Thymus (tissue), 11 donors: Measurements from ENCODE around the gene ZNF367. TPM values are rescaled to one million over a fixed set of nuclear protein-coding genes. Genes with fewer than 3 reads are reported as not detected.
"Not testable (repeated sequence)": the region's sequence is repeated elsewhere in the genome, so short reads cannot be mapped to it uniquely, and the experiment has no call there.

Experiments used
- DNase-seq, 9 donors: peaks; one replicate each; pipeline ENCODE4 v3.0.0-alpha.2; 2013; ENCODE audit warnings: low spot score in 9 of 9, low read depth in 6 of 9, missing footprints in 1 of 9
- H3K27ac ChIP-seq, 2 donors: one replicate each; pipeline ENCODE4 v1.5.1; 2013; ENCODE audit warnings: control low read depth in 1 of 2, low read depth in 1 of 2, low read length in 1 of 2, mild to moderate bottlenecking in 1 of 2, moderate library complexity in 1 of 2
- H3K27me3 ChIP-seq, 2 donors: one replicate each; pipeline ENCODE4 v1.5.1; 2013; ENCODE audit warnings: low read length in 1 of 2; ENCODE audit not compliant: control insufficient read depth in 2 of 2, insufficient read depth in 1 of 2
- H3K36me3 ChIP-seq, 2 donors: one replicate each; pipeline ENCODE4 v1.5.1; 2013; ENCODE audit warnings: low read length in 1 of 2, mild to moderate bottlenecking in 1 of 2, moderate library complexity in 1 of 2; ENCODE audit not compliant: control insufficient read depth in 2 of 2, insufficient read depth in 2 of 2
- H3K4me1 ChIP-seq, 2 donors: one replicate each; pipeline ENCODE4 v1.5.1; 2013; ENCODE audit warnings: low read length in 2 of 2; ENCODE audit not compliant: control insufficient read depth in 2 of 2, insufficient read depth in 2 of 2
- H3K4me3 ChIP-seq, 2 donors: one replicate each; pipeline ENCODE4 v1.5.1; 2013; ENCODE audit warnings: low read length in 2 of 2, control low read depth in 1 of 2, mild to moderate bottlenecking in 1 of 2
- H3K9me3 ChIP-seq, 2 donors: one replicate each; pipeline ENCODE4 v1.5.1; 2013; ENCODE audit warnings: low read length in 1 of 2, mild to moderate bottlenecking in 1 of 2; ENCODE audit not compliant: control insufficient read depth in 2 of 2, insufficient read depth in 1 of 2
- WGBS: extraction: QIAGEN DNeasy Blood & Tissue Kit; methylation state at CpG from one replicate; pipeline ENCODE4 v1.1.7; 2013; 5-methylcytosine and 5-hydroxymethylcytosine counted together
- polyA plus RNA-seq: library from polyadenylated mRNA; stranded (reverse); fragments of 200-250 nt; gene quantifications from one replicate; pipeline ENCODE4 v1.2.3, GENCODE V29; 2013
- total RNA-seq: library from RNA; stranded (reverse); fragments of 120-200 nt; gene quantifications from one replicate; pipeline ENCODE4 v1.2.4, GENCODE V29; 2013
- donor health status: healthy.

ZNF367 gene
- total and polyA plus RNA-seq, 2 donors: 4.3 to 12.1 TPM

- DNase-seq: no peak
- WGBS: 98% methylated on average over 4 of the region's 4 CpGs
- Histone ChIP-seq H3K36me3 (peaks cover 0 to 12% of the 10 kb centered on the region in 2 donors), H3K9me3 (no peaks in the 10 kb centered on the region), H3K27me3 (peaks cover 0 to 14% of the 10 kb centered on the region in 2 donors), H3K27ac (no peak overlapping the region), H3K4me1 (peaks cover 0 to 5% of the 10 kb centered on the region in 2 donors), H3K4me3 (no peak overlapping the region)
Measured at GRCh38 chr9:96381696-96382095, 36.5 kb downstream of the ZNF367 start.

GRCh38 chr9:96381125-96381524, 37.0 kb downstream of the ZNF367 start:
- Histone ChIP-seq H3K9me3 (no peaks in the 10 kb centered on the region), H3K27me3 (peaks cover 0 to 14% of the 10 kb centered on the region in 2 donors), H3K4me1 (peaks cover 0 to 5% of the 10 kb centered on the region in 2 donors), H3K4me3 (no peak overlapping the region), H3K36me3 (peaks cover 0 to 9% of the 10 kb centered on the region in 2 donors), H3K27ac (no peak overlapping the region)
- 84% methylated on average over 4 of the region's 4 CpGs for WGBS
- no peak for DNase-seq

DNA sequence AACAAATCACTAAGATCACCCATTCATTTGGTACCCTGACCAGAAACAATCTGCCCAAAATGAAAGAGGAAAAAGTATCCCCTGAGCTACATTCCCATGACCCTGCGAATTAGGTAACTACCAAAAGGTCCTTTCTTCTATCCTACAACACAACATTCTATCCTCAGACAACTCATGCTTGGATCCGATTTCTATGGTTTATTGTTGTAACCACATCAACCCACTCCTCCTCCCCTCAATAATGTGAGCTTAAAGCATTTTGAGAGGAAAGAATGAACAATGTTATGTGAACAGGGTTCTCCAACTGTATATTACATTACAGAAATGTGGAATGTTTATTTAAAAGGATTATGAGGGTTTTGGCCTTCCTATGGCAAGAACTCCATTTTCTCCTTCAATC, 38.7 kb downstream of the ZNF367 start:
- no peaks in the 10 kb centered on the region for H3K9me3 ChIP-seq
- no peak overlapping the region for H3K4me3 ChIP-seq
- DNase-seq: no peak
- peaks cover 0 to 14% of the 10 kb centered on the region in 2 donors for H3K27me3 ChIP-seq
- H3K27ac ChIP-seq: no peak overlapping the region
- WGBS: 100% methylated on average over 2 of the region's 2 CpGs
- H3K4me1 ChIP-seq: peaks cover 0 to 5% of the 10 kb centered on the region in 2 donors
- H3K36me3 ChIP-seq: no peaks in the 10 kb centered on the region

DNA sequence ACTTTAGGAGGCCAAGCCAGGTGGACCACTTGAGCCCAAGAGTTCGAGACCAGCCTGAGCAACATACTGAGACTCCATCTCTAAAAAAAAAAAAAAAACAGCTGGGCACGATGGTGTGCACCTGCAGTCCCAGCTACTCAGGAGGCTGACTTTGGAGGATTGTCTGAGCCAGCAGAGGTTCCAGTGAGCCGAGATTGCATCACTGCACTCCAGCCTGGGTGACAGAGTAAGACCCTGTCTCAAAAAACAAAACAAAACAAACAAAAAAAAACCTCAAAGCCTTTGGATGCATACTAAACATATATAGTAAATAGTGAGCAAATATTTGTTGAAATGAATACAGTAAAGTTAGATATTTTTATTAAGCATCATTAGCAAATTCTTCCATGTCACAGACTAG, 40.0 kb downstream of the ZNF367 start:
- no peaks in the 10 kb centered on the region for H3K36me3 ChIP-seq
- no peak overlapping the region for H3K27ac ChIP-seq
- H3K9me3 ChIP-seq: no peaks in the 10 kb centered on the region
- DNase-seq: no peak
- peaks cover 0 to 5% of the 10 kb centered on the region in 2 donors for H3K4me1 ChIP-seq
- 96% methylated on average over 3 of the region's 3 CpGs for WGBS
- H3K4me3 ChIP-seq: no peak overlapping the region
- H3K27me3 ChIP-seq: peaks cover 0 to 4% of the 10 kb centered on the region in 2 donors

- WGBS: 98% methylated on average over 13 of the region's 13 CpGs
- Histone ChIP-seq H3K27me3 (no peaks in the 10 kb centered on the region), H3K9me3 (no peaks in the 10 kb centered on the region), H3K4me1 (no peaks in the 10 kb centered on the region), H3K36me3 (no peaks in the 10 kb centered on the region), H3K27ac (no peak overlapping the region), H3K4me3 (no peak overlapping the region)
- no peak for DNase-seq
Measured at GRCh38 chr9:96376891-96377874, 41.0 kb downstream of the ZNF367 start.

GRCh38 chr9:96375507-96375906, 42.7 kb downstream of the ZNF367 start:
- not testable (repeated sequence) for H3K4me1 ChIP-seq
- 97% methylated on average over 6 of the region's 6 CpGs for WGBS

DNA sequence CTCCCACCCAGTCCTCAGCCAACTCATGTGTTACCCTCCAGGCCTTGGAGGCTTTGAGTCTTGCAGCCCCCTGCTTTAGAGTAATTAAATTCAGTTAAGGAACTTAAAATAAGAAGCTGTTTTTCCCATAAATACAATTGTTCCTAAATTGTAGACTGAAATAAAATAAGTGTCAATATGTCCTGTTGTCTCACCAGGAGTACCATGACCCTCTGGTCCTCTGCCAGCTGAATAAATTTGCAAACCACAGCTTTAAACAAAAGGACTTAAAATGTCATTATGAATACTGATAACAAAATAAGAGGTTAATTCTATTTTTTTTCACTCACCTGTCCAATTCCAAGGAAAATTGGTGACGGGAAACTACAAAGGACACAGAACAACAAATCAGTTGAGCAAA, 50.2 kb downstream of the ZNF367 start:
- DNase-seq: no peak
- 94% methylated on average over 1 of the region's 1 CpG for whole genome bisulfite sequencing
- H3K4me3 ChIP-seq: no peak overlapping the region
- H3K9me3 ChIP-seq: no peaks in the 10 kb centered on the region
- no peaks in the 10 kb centered on the region for H3K4me1 ChIP-seq
- H3K27ac ChIP-seq: no peak overlapping the region
- H3K36me3 ChIP-seq: no peaks in the 10 kb centered on the region
- H3K27me3 ChIP-seq: no peaks in the 10 kb centered on the region

More at GRCh38 chr9:96375507-96375906, 42.7 kb downstream of the ZNF367 start:
- H3K27ac ChIP-seq, H3K36me3 ChIP-seq, H3K27me3 ChIP-seq, DNase-seq, H3K4me3 ChIP-seq, H3K9me3 ChIP-seq: not testable (repeated sequence)

- Histone ChIP-seq H3K36me3 (no peaks in the 10 kb centered on the region), H3K27ac (no peak overlapping the region), H3K9me3 (no peaks in the 10 kb centered on the region), H3K4me3 (no peak overlapping the region), H3K27me3 (no peaks in the 10 kb centered on the region), H3K4me1 (no peaks in the 10 kb centered on the region)
- WGBS: 99% methylated on average over 9 of the region's 9 CpGs
- no peak for DNase-seq
Measured at GRCh38 chr9:96363175-96363967, 54.8 kb downstream of the ZNF367 start.

DNA sequence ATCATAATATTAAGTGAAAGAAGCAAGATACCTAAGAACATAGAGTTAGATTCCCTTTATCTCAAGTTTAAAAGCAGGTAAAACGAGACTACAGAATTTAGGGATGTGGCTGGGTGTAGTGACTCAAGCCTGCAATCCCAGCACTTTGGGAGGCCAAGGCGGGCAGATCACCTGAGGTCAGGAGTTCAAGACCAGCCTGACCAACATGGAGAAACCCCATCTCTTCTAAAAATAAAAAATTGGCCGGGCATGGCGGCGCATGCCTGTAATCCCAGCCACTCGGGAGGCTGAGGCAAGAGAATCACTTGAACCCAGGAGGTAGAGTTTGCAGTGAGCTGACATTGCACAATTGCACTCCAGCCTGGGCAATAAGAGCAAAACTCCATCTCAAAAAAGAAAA, 56.1 kb downstream of the ZNF367 start:
- H3K9me3 ChIP-seq, H3K27me3 ChIP-seq, H3K4me1 ChIP-seq, H3K4me3 ChIP-seq, H3K36me3 ChIP-seq, DNase-seq, H3K27ac ChIP-seq: not testable (repeated sequence)
- 97% methylated on average over 6 of the region's 6 CpGs for WGBS
